Inflammatory macrophage treated with lipopolysaccharide for 4 hours (primary cell): ENCODE data around the gene PDGFA.
"Not testable (repeated sequence)": the region's sequence is repeated elsewhere in the genome, so short reads cannot be mapped to it uniquely, and the experiment has no call there.

Experiments used
- DNase-seq: peaks from one replicate; pipeline ENCODE4 v3.0.0-alpha.2; 2020

The PDGFA gene

DNA sequence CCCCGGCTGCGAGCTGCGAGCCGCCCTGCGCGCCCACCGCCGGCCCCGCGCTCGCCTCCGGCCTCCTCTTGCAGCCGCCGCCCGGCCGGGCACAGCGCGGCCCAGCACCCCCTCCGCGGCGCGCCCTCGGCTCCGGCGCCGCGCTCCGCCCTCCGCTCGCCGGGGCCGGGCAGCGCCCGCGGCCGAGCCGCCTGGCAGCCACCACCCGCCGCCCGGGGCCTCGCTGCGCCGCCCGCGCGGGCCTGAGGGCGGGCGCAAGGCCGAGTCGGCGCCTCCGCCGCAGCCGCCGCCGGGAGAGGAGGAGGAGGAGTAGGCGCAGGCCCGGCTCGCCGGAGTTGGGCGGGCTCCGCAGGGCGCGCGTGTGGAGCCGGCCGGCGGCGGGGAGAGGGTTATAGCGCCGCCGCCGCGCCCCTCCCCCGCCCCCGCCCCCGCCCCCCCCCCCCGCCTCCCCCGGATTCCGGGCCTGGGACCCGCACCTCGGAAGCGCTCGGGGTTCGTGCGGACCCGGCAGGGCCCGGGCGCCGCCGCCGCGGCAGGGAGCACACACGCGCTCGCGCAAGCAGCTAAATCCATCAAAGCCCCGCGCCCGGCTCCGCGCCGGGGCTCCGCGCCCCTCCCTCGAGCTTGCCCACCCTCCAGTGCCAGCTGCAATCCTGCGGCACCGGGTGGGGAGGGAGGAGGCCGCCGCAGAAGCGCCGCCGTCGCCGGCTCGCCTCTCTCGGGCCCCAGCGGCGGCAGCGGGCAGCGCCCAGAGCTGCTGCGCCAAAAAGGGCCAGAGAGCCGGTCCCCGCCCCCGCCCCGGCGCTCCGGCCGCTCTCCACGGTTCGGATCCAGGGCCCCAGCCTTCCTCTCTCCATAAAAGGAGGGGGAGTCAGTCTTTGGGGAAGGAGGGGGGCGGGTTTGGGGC is at the start of gene PDGFA:
Gene PDGFA, minus strand, starts transcription at position 363 of the 907 bp plus-strand sequence. CDS start 845 bp downstream, outside the sequence.
- DNase-seq, result peak; percentile 40

DNA sequence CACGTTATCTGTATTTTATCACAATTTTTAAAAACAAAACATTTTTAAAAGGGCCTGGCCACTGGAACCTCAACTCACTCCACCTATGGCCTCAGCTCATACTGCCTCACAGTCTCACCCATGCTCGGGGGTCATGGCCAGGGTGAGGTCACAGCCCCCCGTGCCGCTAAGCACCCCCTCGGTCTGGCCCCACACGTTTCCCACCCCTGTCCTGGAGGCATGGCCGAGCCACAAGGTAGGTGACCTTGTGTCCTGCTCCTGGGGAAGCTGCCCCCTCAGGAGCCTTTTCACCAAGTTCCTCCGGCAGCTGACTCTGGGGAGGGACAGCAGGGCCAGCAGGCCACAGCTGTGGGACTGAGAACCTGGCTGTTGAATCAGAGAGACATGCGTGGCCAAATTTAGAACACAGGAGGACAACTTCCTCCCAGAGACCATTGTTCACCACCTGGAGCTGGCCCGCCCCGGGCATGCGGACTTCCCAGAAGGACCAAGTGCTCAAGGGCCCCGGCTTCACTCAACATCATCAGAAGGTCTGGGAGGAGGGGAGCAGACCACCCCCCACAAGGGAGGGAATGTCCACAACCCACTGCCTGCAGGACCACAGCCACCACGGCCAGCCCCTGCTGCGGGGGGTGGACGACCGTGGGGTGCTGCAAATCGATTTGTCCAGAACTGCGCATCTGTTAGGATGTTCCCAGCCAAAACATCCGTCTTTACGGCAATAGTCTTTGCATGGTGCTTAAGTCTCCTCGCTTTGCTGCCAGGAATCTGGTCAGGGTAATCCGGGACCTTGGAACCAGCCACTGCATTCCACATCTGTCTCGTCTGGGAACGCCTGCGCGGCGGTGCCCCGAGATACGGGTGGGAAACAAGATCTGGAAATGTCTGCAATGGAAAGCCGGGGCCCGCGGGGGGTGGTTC is 48.6 kb upstream of the PDGFA start:
- DNase-seq, result no peak

DNA sequence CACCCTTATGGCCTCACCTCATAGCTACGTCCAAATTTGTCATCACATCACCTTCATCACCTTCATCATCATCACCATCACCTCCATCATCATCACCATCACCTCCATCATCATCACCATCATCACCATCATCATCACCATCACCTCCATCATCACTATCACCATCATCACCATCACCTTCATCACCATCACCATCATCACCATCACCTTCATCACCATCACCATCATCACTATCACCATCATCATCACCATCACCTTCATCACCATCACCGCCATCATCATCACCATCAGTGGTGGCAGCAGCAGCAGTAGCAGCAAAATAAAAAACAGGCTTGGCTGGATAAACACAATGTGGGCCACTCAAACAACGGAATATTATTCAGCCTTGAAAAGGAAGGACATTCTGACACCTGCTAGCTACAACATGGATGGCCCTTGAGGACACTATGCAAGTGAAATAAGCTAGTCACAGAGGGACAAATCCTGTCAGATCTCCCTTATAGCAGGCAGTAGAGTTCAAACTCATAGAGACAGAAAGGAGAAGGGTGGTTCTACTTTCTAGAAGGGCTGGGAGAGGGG is 47.7 kb upstream of the PDGFA start:
- no peak for DNase-seq

DNA sequence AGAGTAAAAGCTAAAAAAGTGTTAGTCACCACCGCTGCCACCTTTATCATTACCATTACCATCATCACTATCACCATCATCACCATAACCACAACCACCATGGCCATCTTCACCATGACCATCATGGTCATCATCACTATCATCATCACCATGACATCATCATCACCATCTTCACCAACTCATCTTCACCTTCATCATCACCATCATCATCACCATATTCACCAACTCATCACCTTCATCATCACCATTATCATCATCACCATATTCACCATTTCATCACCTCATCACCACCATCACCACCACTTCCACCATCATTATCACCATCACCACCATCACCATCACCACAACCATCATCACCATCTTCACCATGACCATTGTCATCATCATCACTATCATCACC is 46.5 kb upstream of the PDGFA start:
- no peak for DNase-seq

DNA sequence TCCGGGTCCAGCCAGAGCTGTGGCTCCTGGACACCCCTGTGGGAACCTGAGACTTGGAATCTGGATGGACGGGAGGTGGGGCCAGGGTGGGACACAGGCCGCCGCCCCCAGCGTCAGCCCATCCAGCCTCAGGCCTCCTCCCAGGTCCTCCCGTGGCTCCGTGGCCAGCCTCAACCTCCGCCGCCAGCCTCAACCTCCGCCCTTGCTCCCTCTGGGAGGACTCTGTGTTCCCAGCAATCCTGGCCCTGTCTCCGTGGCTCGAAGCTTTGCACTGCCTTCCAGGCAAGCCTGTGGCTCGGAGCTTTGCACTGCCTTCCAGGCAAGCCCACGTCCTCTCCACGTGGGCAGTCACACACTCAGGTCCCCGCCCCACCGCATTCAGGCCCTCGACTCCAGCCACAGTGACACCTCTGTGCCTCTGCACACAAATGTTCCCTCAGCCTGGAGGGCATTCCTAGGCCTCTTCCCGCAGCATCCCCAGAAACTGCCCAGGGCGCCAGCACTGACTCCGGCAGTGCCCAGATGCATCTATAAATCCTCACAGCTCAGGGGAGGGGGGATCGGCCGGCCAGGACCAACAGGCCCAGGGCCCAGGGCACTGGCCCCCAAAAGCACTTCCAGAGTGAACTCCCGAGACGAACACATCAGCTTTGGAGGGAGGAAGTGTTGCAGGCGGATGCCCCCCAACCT is 44.7 kb upstream of the PDGFA start:
- no peak for DNase-seq

DNA sequence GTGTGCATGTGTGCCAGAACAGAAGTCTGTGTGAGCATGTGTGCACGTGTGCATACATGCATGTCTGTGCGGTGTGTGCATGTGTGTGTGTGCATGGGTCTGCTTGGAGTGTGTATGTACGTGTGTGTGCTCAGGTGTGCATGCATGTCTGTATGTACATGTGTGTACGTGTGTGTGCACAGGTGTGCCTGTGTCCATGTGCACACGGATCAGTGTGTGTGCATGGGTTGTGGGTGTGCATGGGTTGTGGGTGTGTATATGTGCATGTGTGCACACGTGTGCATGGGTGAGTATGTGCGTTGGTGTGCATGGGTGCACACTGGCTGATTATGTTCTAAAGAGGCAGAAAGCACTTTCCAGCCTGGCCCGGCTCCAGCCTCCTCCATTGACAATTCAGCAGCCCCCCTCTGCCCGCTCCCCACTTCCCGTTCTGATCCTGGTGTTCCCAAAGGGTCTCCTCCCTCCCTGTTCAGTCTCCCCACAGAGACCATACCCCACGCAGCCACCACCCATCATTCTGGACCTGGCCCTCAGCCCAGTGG is 44.1 kb upstream of the PDGFA start:
- DNase-seq, result no peak

DNA sequence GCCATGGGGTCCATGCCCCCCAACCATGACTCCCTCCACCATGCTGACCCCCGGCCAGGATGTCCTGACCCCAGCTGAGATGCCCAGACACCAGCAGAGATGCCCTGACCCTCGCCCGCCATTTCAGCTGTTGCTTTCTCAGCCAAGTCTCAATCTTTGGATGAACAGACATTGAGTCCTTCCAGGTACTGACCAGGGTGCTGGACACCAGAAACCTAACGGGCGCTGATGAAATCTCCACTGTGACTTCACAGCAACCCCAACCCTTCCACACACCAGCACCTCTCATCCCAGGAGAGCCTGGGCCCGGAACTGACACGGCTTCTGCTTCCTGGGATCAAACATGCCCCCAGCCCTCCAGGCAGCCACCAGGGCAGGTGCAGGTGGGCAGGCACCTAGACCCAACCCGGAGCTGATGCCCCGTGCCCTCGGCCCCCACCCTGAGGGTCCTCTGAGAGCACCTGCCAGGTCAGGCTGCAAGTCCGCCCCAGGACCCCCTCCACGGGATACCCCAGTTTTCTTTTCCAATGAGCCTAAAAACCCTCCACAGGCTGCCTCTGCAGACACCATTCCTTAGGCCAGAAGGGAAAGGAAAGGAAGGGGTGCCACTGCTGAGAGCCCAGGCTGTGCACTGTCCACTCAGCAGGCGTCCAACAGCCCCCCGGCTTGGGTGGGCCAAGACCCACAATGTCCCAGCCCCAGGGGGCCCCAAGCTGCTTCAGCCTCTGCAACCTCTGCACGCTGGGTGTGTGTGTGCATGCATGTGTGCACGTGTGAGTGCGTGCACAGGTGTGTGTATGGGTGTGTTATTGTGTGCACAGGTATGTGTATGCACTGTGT is 43.4 kb upstream of the PDGFA start:
- no peak for DNase-seq

DNA sequence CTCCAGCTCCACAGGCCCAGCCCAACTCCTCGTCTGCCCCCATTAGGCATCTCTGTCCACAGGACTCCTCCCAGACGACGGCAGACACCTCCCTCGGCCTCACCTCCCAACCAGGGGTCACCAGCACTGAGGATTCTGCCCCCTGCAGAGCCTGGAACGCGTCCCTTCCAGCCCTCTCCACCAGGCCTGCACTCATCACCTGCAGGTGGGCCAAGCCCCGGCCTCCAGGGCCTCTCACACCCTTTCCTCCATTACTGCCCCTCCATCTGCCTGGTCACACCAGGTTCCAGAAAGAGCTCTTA is 42.7 kb upstream of the PDGFA start:
- DNase-seq, result no peak

DNA sequence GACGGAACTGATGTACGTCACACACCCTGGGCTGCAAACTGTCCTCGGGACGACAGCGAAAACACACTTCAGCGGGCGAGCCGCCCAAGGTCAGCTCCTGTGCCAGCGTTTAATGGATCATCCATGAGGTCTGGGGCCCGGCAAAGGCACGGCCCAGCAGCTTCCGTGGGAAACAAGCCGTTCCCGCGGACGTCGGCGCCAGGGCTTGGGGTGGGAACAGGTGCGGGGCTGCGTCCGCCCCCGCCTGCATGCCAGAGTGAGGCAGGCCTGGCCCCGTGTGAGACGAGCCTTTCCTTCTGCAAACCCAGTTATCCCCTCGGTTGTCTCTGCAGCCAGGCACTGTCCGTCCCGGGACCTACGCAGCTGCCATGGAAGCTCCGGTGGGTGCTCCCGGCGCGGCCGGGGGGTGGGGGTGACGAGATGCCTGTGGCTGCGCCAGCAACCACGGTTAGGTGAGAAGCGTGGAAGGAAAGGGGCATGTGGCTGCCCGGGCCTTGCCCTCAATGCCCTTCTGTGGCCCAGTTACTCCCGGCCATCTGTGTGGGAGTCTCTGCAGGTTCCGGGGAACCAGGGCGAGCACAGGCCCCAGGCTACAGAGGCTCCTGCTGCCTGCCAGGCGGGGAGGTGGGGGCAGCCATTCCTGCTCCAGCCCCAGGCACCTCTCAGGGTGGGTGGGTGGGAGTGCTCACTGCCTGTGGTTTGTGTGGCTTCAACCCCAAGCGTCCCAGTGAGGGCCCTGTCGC is 42.2 kb upstream of the PDGFA start:
- no peak for DNase-seq

DNA sequence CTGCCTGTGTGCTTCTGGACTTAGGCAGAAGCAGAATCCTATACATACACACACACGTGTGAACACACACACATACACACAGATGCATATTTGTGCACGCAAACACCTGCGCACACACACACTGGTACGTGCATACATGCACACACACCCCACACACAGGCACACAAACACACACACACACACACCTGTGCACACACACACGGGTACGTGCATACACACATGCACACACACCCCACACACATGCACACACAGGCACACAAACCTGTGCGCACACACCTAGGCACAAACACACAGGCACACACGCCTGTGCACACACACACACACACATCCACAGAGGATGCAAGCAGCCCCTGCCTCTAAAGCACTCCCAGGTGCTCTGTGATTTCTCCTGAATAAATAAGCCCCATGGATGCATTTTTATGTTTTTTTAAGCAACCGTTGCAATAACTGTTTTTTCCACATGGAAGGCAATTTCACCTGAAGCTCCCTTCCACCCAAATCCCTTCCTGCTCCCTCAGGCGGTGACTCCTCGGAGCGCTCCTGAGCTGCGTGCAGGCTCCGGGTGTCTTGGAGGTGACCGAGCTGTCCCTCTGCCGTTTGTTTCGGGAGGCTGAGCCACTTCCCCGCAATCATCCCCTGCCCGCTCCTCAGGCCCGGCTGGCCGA is 41.5 kb upstream of the PDGFA start:
- no peak for DNase-seq

DNA sequence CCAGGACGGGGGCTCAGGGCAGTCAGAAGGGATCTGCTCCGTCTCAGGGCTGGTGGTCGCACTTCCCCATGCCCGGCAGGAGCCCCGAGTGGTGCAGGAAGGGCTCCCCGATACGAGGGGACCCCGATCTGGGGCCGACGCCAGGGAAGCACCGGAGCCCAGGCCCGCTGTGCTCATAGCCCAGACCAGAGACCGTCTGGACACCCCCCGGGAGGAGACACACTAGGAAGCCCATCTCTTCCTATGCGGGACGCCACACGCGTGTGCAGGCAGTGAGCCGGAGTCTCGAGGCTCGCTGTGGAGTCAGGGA is 39.7 kb upstream of the PDGFA start:
- no peak for DNase-seq

DNA sequence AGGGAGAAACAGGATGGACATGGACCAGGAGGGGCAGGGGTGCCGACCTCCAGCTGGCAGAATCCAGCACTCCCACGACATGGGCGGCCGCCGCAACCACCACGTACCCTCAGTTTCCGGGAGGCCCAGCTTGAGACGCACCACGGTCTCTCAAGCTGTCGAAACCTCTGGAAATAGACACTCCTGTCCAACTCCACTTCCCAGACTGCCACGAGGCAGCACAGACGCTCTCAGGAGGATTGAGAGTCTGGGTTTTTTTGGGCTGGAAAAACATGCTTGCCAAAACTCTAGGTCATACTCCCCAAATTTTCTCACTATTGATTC is 37.9 kb upstream of the PDGFA start:
- DNase-seq, result no peak

DNA sequence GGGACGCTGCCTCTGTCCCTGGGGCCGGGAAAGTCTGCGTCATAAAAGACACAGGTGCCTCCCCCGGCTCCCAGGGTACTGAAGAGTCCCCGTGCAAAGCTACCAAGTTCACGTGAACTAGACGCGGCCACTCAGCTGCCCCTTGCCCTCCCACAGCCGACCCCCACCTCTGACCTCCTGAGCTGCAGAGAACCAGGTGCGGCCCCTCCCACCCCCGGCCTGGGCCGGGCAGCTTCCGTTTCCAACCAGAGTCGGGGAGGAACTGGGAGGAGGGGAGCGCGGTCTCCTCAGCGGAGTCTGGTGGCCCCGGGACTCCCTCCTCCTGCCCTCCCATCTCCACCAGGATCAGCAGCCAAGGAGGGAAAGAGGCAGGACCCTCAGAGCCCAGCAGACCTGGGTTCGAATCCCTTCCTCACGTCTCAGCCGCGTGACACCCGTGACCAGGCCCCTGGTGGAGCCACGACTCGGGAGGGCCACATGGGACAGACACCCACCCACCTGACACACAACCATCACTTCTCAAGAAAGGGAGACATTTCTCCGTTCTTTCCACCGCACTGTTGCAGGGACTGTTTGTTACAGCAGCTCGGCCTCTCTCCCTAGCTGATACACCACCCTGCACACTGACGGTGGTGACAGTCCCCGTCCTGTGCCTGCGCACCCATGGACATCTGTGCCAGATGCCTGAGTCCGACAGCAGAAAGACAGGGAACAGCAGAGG is 37.4 kb upstream of the PDGFA start:
- DNase-seq, result no peak

DNA sequence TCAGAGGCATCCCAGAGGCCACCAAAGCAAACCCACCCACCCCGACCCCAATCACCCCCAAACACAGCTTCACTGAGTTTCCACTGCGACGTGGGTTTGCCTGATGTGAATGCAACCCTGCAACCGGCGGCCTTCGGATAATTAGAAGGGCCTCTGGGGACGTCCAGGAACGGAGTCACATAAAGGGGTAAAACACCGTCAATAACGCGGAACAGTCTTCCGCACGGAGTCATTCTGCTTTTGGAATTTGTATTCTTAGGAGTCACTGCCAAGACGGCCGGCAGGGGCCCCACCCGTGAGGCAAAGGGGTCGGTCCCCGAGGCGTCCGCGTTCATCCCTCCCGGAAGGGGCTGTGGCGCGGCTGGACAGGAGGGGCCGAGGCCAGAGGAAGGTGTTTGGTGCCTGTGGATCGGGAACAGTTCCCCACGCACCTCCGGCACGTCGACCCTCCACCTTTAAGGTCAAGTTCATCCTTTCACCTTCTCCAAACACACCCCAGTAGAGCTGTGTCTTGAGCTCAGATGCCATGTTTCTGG is 36.7 kb upstream of the PDGFA start:
- DNase-seq, result no peak

DNA sequence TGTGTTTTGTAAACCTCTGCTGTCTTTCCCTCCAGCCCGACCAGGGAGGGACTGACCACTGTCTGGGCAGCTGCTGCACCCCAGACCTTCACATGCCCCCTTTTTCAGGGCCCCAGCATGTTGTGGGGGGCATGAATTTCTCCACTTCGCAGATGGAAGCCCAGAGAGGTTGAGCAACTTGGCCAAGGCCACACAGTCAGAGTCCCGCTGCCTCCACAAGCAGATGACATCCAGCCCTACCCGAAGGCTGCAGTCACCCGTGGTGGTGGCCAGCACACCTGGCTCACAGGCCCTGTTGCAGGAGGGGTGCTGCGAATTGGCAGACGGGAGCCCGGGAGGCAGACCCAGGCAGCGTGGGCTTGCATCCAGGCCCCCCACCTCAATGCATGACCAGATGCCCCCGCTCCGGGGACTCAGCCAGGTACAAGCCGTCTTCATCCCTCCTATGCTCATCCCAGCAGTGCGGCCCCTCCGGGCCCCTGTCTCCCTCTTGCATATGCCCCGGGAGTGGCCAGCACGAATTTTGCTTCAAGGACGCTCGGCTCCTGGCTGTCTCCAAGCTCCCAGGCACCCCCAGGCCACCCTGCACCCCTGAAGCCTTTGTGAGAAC is 36.0 kb upstream of the PDGFA start:
- DNase-seq, result no peak

DNA sequence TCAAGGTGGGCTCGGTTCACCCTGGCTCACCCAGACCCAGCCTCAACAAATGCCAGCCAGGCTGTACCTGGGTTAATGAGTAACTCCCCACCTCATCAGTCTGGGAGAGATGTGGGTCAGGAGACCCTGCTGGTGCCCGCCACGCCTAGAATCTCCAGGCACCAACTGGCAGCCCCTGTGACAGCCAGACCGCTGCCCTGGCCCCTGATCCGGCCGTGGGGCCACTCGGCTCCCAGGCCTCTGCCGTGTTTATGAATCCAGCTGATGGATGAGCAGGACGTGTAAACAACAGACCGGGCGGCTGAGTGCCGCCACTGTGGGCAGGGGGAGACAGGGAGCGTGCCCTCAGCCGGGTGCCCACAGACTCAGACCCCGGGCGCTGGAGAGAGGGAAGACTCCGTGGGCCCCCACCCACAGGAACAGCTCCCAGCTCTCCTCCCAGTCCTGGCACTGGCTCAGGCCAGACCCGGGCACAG is 34.0 kb upstream of the PDGFA start:
- no peak for DNase-seq

DNA sequence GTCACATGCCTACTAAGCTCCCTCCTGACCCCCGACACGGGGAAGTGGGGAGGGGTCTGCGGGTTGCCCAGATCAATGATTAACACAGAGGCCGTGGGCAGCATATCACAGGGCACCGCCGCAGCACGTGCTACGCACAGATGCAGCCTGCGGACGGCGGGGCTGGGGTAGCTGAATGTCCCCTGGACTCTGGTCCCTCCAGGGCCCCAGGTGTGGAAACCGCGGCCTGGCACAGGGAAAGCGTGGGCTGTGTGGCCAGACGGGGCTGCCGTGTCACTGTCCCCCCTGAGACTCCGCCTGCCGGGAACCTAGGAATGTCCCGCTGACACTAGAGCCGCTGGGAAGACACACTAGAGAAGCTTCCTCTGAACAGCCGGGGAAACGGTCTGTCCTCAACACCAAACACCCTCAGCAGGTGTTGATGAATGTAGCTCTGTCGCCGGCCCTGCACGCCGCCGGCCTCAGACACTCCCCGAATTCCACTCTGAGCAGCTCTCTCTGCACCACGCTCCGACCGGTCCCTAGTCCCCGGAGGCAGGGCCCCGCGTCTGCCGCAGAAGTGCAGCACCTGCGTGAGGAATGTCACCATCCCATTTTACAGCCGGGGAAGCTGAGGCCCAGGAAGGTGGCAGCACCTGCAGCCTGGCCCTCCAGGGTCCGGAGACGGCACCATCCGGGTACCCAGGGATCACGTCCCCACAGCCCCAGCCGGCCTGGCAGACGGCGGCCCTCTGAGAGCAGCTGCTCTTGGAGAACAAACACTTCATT is 33.4 kb upstream of the PDGFA start:
- DNase-seq, result no peak

DNA sequence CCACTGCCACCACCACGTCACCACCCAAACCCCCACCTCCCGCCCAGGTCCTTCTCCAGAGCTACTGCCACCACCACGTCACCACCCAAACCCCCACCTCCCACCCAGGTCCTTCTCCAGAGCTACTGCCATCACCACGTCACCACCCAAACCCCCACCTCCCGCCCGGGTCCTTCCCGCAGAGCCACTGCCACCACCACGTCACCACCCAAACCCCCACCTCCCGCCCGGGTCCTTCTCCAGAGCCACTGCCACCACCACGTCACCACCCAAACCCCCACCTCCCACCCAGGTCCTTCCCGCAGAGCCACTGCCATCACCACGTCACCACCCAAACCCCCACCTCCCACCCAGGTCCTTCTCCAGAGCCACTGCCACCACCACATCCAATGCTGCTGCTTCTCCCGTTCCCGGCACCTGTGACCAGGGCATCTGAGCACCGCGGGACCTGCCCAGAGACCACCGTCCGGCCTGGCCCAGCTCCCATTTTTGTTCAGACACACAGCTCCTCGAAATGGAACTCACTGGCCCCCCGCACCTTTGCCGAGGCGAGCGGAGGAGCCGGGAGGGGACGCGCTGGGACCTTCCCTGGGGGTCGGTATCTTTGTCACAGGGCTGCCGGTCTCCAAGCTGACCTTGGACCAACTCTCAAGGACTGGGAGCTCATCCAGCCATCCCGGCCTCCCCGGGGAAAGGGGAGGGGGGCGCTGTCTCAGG is 32.7 kb upstream of the PDGFA start:
- not testable (repeated sequence) for DNase-seq
